Neural cell (in vitro differentiated cells): ENCODE results near the gene ZIC1. TPM values are rescaled to one million over a fixed set of nuclear protein-coding genes. Genes with fewer than 3 reads are reported as not detected.

Experiments
- H2AFZ ChIP-seq: fragments of 200-600, 300-800 bp; sonication (generic), shearing (Covaris generic); 2 replicates; pipeline ENCODE4 v1.6.0; 2014; ENCODE audit warnings: low read depth, mild to moderate bottlenecking, antibody characterized with exemption, low read length, moderate library complexity
- H3F3A ChIP-seq: fragments of 200-600 bp; shearing (Covaris generic); 2 replicates; pipeline ENCODE4 v1.6.1; 2016; ENCODE audit warnings: mild to moderate bottlenecking, moderate library complexity, mixed read lengths, antibody characterized with exemption, low read length; ENCODE audit not compliant: insufficient read depth, poor library complexity, severe bottlenecking
- H3K27ac ChIP-seq: fragments of 200-600, 300-800 bp; sonication (generic), shearing (Covaris generic); 2 replicates; pipeline ENCODE4 v1.5.1; 2014; ENCODE audit warnings: mild to moderate bottlenecking, low read length, moderate library complexity
- H3K27me3 ChIP-seq: fragments of 300-800, 200-600 bp; sonication (generic), shearing (Covaris generic); 2 replicates; pipeline ENCODE4 v1.6.0; 2014; ENCODE audit warnings: mild to moderate bottlenecking, low read depth, low read length, moderate library complexity; ENCODE audit not compliant: insufficient read depth
- H3K36me3 ChIP-seq: fragments of 300-800, 200-600 bp; sonication (generic), shearing (Covaris generic); 2 replicates; pipeline ENCODE4 v1.5.1; 2014; ENCODE audit warnings: mild to moderate bottlenecking, antibody characterized with exemption, low read length, moderate library complexity; ENCODE audit not compliant: insufficient read depth
- H3K4me2 ChIP-seq: fragments of 300-800, 200-600 bp; sonication (generic), shearing (Covaris generic); 2 replicates; pipeline ENCODE4 v1.6.0; 2014; ENCODE audit warnings: mild to moderate bottlenecking, low read length
- H3K4me3 ChIP-seq: fragments of 300-800, 200-600 bp; sonication (generic), shearing (Covaris generic); 2 replicates; pipeline ENCODE4 v1.5.1; 2014; ENCODE audit warnings: mild to moderate bottlenecking, low read length, moderate library complexity
- H3K79me2 ChIP-seq: fragments of 200-600 bp; shearing (Covaris generic); replicated peaks from 2 replicates; pipeline ENCODE4 v1.6.0; 2014; ENCODE audit warnings: mild to moderate bottlenecking, low read length, moderate library complexity; ENCODE audit not compliant: insufficient read depth
- H3K9ac ChIP-seq: fragments of 300-800, 200-600 bp; sonication (generic), shearing (Covaris generic); 2 replicates; pipeline ENCODE4 v1.6.1; 2016; ENCODE audit warnings: mild to moderate bottlenecking, low read length, mixed read lengths
- H3K9me2 ChIP-seq: fragments of 200-600 bp; shearing (Covaris generic); 2 replicates; pipeline ENCODE4 v1.6.1; 2016; ENCODE audit warnings: mild to moderate bottlenecking, low read length, mixed read lengths; ENCODE audit not compliant: insufficient read depth
- H3K9me3 ChIP-seq: fragments of 200-600, 300-800 bp; sonication (generic), shearing (Covaris generic); 2 replicates; pipeline ENCODE4 v1.6.1; 2016; ENCODE audit warnings: mild to moderate bottlenecking, mixed run types, low read length, moderate library complexity, mixed read lengths
- H4K20me1 ChIP-seq: fragments of 200-600 bp; shearing (Covaris generic); 2 replicates; pipeline ENCODE4 v1.6.1; 2016; ENCODE audit warnings: mild to moderate bottlenecking, mixed run types; ENCODE audit not compliant: insufficient read depth
- CTCF ChIP-seq: fragments of 450-650 bp; IDR thresholded peaks from 2 replicates; pipeline ENCODE4 v1.5.1; 2014; ENCODE audit warnings: antibody characterized with exemption, mild to moderate bottlenecking, moderate library complexity; ENCODE audit not compliant: poor library complexity, severe bottlenecking
- EP300 ChIP-seq: fragments of 450-650 bp; conservative IDR thresholded peaks from 2 replicates; pipeline ENCODE4 v1.6.1; 2014; ENCODE audit warnings: antibody characterized with exemption, mild to moderate bottlenecking, moderate library complexity; ENCODE audit not compliant: poor library complexity, severe bottlenecking
- EZH2 ChIP-seq: fragments of 200-600, 300-800 bp; shearing (Covaris generic), sonication (generic); IDR thresholded peaks from 2 replicates; pipeline ENCODE4 v1.6.1; 2014; ENCODE audit warnings: antibody characterized with exemption, low read length, borderline replicate concordance, mild to moderate bottlenecking; ENCODE audit not compliant: insufficient read depth, poor library complexity, severe bottlenecking
- MXI1 ChIP-seq: fragments of 450-650 bp; conservative IDR thresholded peaks from 2 replicates; pipeline ENCODE4 v1.6.1; 2014; ENCODE audit warnings: antibody characterized with exemption, mild to moderate bottlenecking; ENCODE audit not compliant: poor library complexity, severe bottlenecking
- POLR2AphosphoS5 ChIP-seq: IDR thresholded peaks from 2 replicates; pipeline ENCODE4 v1.6.1; 2012
- RAD21 ChIP-seq: fragments of 450-650 bp; conservative IDR thresholded peaks from 2 replicates; pipeline ENCODE4 v1.6.1; 2014; ENCODE audit warnings: antibody characterized with exemption, mild to moderate bottlenecking, moderate library complexity
- REST ChIP-seq: IDR thresholded peaks from 2 replicates; pipeline ENCODE4 v1.6.1; 2012; ENCODE audit warnings: borderline replicate concordance
- SMC3 ChIP-seq: fragments of 450-650 bp; conservative IDR thresholded peaks from 2 replicates; pipeline ENCODE4 v1.6.1; 2014; ENCODE audit warnings: antibody characterized with exemption, mild to moderate bottlenecking, moderate library complexity; ENCODE audit not compliant: poor library complexity
- TAF1 ChIP-seq: IDR thresholded peaks from 2 replicates; pipeline ENCODE4 v1.6.1; 2012; ENCODE audit warnings: low read depth
- polyA plus RNA-seq: library from polyadenylated mRNA; depleted of rRNA; stranded (reverse); fragments of >200 nt; gene quantifications from 2 replicates; pipeline ENCODE4 v1.2.3, GENCODE V29; 2014

Gene ZIC1
- polyA plus RNA-seq, 1 donor from 2014 or later: 183 TPM

- H4K20me1 ChIP-seq: no peaks in the 10 kb centered on the region
Measured at GRCh38 chr3:147373301-147373700, 35.9 kb upstream of the ZIC1 start.

More at GRCh38 chr3:147373301-147373700, 35.9 kb upstream of the ZIC1 start:
- H2AFZ ChIP-seq: no peak overlapping the region
- no peak overlapping the region for H3K4me3 ChIP-seq
- no peaks in the 10 kb centered on the region for H3K9me2 ChIP-seq
- H3F3A ChIP-seq: no peaks in the 10 kb centered on the region
- H3K9me3 ChIP-seq: no peaks in the 10 kb centered on the region
- no peak overlapping the region for H3K9ac ChIP-seq
- no peaks in the 10 kb centered on the region for H3K79me2 ChIP-seq
- no peaks in the 10 kb centered on the region for H3K36me3 ChIP-seq
- TF ChIP-seq RAD21 (no peak), TAF1 (no peak), EZH2 (no peak), CTCF (no peak), MXI1 (no peak), SMC3 (no peak), REST (no peak), POLR2AphosphoS5 (no peak), EP300 (no peak)
- H3K27me3 ChIP-seq: peaks cover 79% of the 10 kb centered on the region
- no peak overlapping the region for H3K27ac ChIP-seq
- H3K4me2 ChIP-seq: no peak overlapping the region
